ENCODE measurements around the gene ARHGAP35.
"Not testable (repeated sequence)": the region's sequence is repeated elsewhere in the genome, so short reads cannot be mapped to it uniquely, and the experiment has no call there.

ARHGAP35 gene

GRCh38 chr19:46844067-46844489 is 16.7 kb upstream of the ARHGAP35 start:
- peak; percentile 52 for DNase-seq (ENCODE audit: low spot score)

GRCh38 chr19:46845959-46846459 is 14.8 kb upstream of the ARHGAP35 start:
- DNase-seq (ENCODE audit: low spot score) = peak; percentile 76

- DNase-seq (ENCODE audit: low spot score) = no peak
These were observed 13.3 kb upstream of the ARHGAP35 start for GRCh38 chr19:46847528-46847927.

- DNase-seq (ENCODE audit: low spot score) = no peak
These were observed 12.4 kb upstream of the ARHGAP35 start for GRCh38 chr19:46848389-46848788.

GRCh38 chr19:46849610-46850009 is 11.2 kb upstream of the ARHGAP35 start:
- DNase-seq (ENCODE audit: low spot score) = no peak

- DNase-seq (ENCODE audit: low spot score) = peak; percentile 94
These were observed 10.3 kb upstream of the ARHGAP35 start, which contains the start of gene AP2S1 for GRCh38 chr19:46850228-46851203. Gene AP2S1, minus strand, starts transcription at chr19:46850846. Its CDS starts 80 bp downstream, at chr19:46850766.

GRCh38 chr19:46852830-46853229 is 8.0 kb upstream of the ARHGAP35 start:
- no peak for DNase-seq (ENCODE audit: low spot score)

GRCh38 chr19:46854698-46855097 is 6.1 kb upstream of the ARHGAP35 start:
- DNase-seq (ENCODE audit: low spot score) = not testable (repeated sequence)

- peak; percentile 88 for DNase-seq (ENCODE audit: low spot score)
These were observed 4.5 kb upstream of the ARHGAP35 start for GRCh38 chr19:46856062-46857022.

GRCh38 chr19:46859637-46860124 is 1.1 kb upstream of the ARHGAP35 start:
- no peak for DNase-seq (ENCODE audit: low spot score)

- DNase-seq (ENCODE audit: low spot score) = peak; percentile 97
These were observed 512 bp upstream of the ARHGAP35 start for GRCh38 chr19:46860125-46860845.

GRCh38 chr19:46861691-46862502 is 1.1 kb downstream of the ARHGAP35 start:
- DNase-seq (ENCODE audit: low spot score) = peak; percentile 23

GRCh38 chr19:46862503-46862834 is 1.7 kb downstream of the ARHGAP35 start:
- no peak for DNase-seq (ENCODE audit: low spot score)

- no peak for DNase-seq (ENCODE audit: low spot score)
These were observed 2.3 kb downstream of the ARHGAP35 start for GRCh38 chr19:46862974-46863632.

- no peak for DNase-seq (ENCODE audit: low spot score)
These were observed 3.2 kb downstream of the ARHGAP35 start for GRCh38 chr19:46863818-46864629.

GRCh38 chr19:46866407-46867136 is 5.8 kb downstream of the ARHGAP35 start:
- peak; percentile 70 for DNase-seq (ENCODE audit: low spot score)

- no peak for DNase-seq (ENCODE audit: low spot score)
These were observed 6.4 kb downstream of the ARHGAP35 start for GRCh38 chr19:46867170-46867569.

- no peak for DNase-seq (ENCODE audit: low spot score)
These were observed 7.4 kb downstream of the ARHGAP35 start for GRCh38 chr19:46868025-46868802.

All from hematopoietic multipotent progenitor cell treated with erythropoietin and hydrocortisone succinate and interleukin-3 and kit ligand, for 15 days (in vitro differentiated cells).